HCT116 (cell line): ENCODE data around the gene SCG3. TPM values are rescaled to one million over a fixed set of nuclear protein-coding genes. Genes with fewer than 3 reads are reported as not detected.

Source experiments
- ATAC-seq: fragments of 200-7000 bp; cut with Tn5 transposase; 2 replicates; pipeline ENCODE4 v1.9.1; 2020; ENCODE audit warnings: mild to moderate bottlenecking, moderate library complexity
- BruUV-seq: library from RNA; stranded (reverse); fragments of 400-500 nt; replicated peaks from 2 replicates; lab custom pipeline; 2021; lab: Mats Ljungman, UMichigan
- CTCF ChIA-PET: fragments of 300-600 bp; sonication (Branson Sonifier 250); formaldehyde crosslinking; loops from one replicate; lab custom pipeline; 2021; ENCODE audit warnings: antibody characterized with exemption; lab: Charles Lee
- POLR2A ChIA-PET: fragments of 300-600, 350-600 bp; sonication (Branson Sonifier 250); formaldehyde crosslinking; loops from one replicate; lab custom pipeline; 2021; ENCODE audit warnings: antibody characterized with exemption; lab: Charles Lee
- RAD21 ChIA-PET, 2 experiments: fragments of 300-600 bp; sonication (Branson Sonifier 250); formaldehyde crosslinking; loops; one replicate each; lab custom pipeline; 2023; ENCODE audit warnings: low total read pairs in 2 of 2; ENCODE audit not compliant: uncharacterized antibody in 2 of 2, unreplicated experiment in 2 of 2, low non-redundant PET in 1 of 2; lab: Charles Lee
- DNase-seq: peaks from one replicate; pipeline ENCODE4 v3.0.0-alpha.2; 2010; ENCODE audit warnings: low read depth, low spot score
- H2AFZ ChIP-seq: fragments of 200-600 bp; shearing (Covaris generic), sonication (generic); 2 replicates; pipeline ENCODE4 v1.6.1; 2017; ENCODE audit warnings: low read depth, mixed run types, mixed read lengths, antibody characterized with exemption, low read length; ENCODE audit not compliant: poor library complexity, severe bottlenecking
- H3K27ac ChIP-seq: 2 replicates; pipeline ENCODE4 v1.5.1; 2012; ENCODE audit warnings: low read depth, low read length
- H3K27me3 ChIP-seq: fragments of 200-600 bp; sonication (generic); 2 replicates; pipeline ENCODE4 v1.6.1; 2016; ENCODE audit warnings: mixed run types, low read length, mixed read lengths; ENCODE audit not compliant: insufficient read depth
- H3K36me3 ChIP-seq, 2 experiments: fragments of 200-500 bp in 1 of 2; fragments of 200-600 bp in 1 of 2; sonication (Bioruptor generic) in 1 of 2; sonication (generic) in 1 of 2; 2 replicates each; pipeline versions ENCODE4 v1.5.1 to v1.6.1; 2014 to 2016; ENCODE audit warnings: low read length in 2 of 2, inconsistent platforms in 1 of 2, mixed read lengths in 1 of 2, mixed run types in 1 of 2; ENCODE audit not compliant: insufficient read depth in 2 of 2, control insufficient read depth in 1 of 2
- H3K4me1 ChIP-seq, 2 experiments: fragments of 200-600 bp in 1 of 2; sonication (generic) in 1 of 2; 2 replicates each; pipeline versions ENCODE4 v1.5.1 to v1.6.1; 2012 to 2017; ENCODE audit warnings: low read length in 2 of 2, inconsistent platforms in 1 of 2, mild to moderate bottlenecking in 1 of 2, mixed read lengths in 1 of 2, mixed run types in 1 of 2, moderate library complexity in 1 of 2; ENCODE audit not compliant: insufficient read depth in 2 of 2, control insufficient read depth in 1 of 2
- H3K4me2 ChIP-seq: fragments of 200-600 bp; sonication (generic); 2 replicates; pipeline ENCODE4 v1.6.1; 2017; ENCODE audit warnings: mixed run types, low read length, mixed read lengths
- H3K4me3 ChIP-seq, 2 experiments: fragments of 200-600 bp in 1 of 2; sonication (generic) in 1 of 2; replicated peaks in 1 of 2; 2 replicates each; pipeline ENCODE4 v1.5.1; 2011 to 2016; ENCODE audit warnings: low read length in 2 of 2, control low read depth in 1 of 2, low read depth in 1 of 2, mild to moderate bottlenecking in 1 of 2, mixed read lengths in 1 of 2, mixed run types in 1 of 2
- H3K79me2 ChIP-seq: fragments of 200-600 bp; sonication (generic); 2 replicates; pipeline ENCODE4 v1.6.1; 2017; ENCODE audit warnings: mild to moderate bottlenecking, mixed run types, low read length, moderate library complexity, mixed read lengths; ENCODE audit not compliant: insufficient read depth
- H3K9ac ChIP-seq: fragments of 200-600 bp; sonication (generic); 2 replicates; pipeline ENCODE4 v1.6.1; 2016; ENCODE audit warnings: low read length, mixed read lengths
- H3K9me2 ChIP-seq: fragments of 200-600 bp; sonication (generic), shearing (Covaris generic); 2 replicates; pipeline ENCODE4 v1.6.1; 2017; ENCODE audit warnings: mixed run types, mild to moderate bottlenecking, moderate library complexity; ENCODE audit not compliant: insufficient read depth
- H3K9me3 ChIP-seq, 2 experiments: fragments of 200-500 bp in 1 of 2; fragments of 200-600 bp in 1 of 2; sonication (Bioruptor generic) in 1 of 2; sonication (generic) in 1 of 2; 2 replicates each; pipeline ENCODE4 v1.6.1; 2014 to 2017; ENCODE audit warnings: low read length in 2 of 2, mixed read lengths in 2 of 2, inconsistent platforms in 1 of 2, low read depth in 1 of 2, mild to moderate bottlenecking in 1 of 2, mixed run types in 1 of 2, moderate library complexity in 1 of 2; ENCODE audit not compliant: control insufficient read depth in 1 of 2, insufficient read depth in 1 of 2
- H4K20me1 ChIP-seq: fragments of 200-600 bp; sonication (generic), shearing (Covaris generic); 2 replicates; pipeline ENCODE4 v1.6.1; 2017; ENCODE audit warnings: mixed run types, mild to moderate bottlenecking, moderate library complexity; ENCODE audit not compliant: insufficient read depth
- ATF3 ChIP-seq: IDR thresholded peaks from 2 replicates; pipeline ENCODE4 v1.6.1; 2012
- ELF1 ChIP-seq: IDR thresholded peaks from 2 replicates; pipeline ENCODE4 v1.6.1; 2012; ENCODE audit warnings: low read depth, borderline replicate concordance
- EZH2phosphoT487 ChIP-seq: fragments of 200-600 bp; IDR thresholded peaks from 2 replicates; pipeline ENCODE4 v1.6.1; 2018; ENCODE audit warnings: antibody characterized with exemption, borderline replicate concordance
- RAD21 ChIP-seq: IDR thresholded peaks from 2 replicates; pipeline ENCODE4 v1.6.1; 2012; ENCODE audit warnings: low read depth, mild to moderate bottlenecking
- SP1 ChIP-seq: IDR thresholded peaks from 2 replicates; pipeline ENCODE4 v1.6.1; 2012; ENCODE audit warnings: low read depth
- SRF ChIP-seq: IDR thresholded peaks from 2 replicates; pipeline ENCODE4 v1.6.1; 2012; ENCODE audit warnings: low read depth
- TCF7L2 ChIP-seq: IDR thresholded peaks from 2 replicates; pipeline ENCODE4 v1.7.0; 2011; ENCODE audit warnings: borderline replicate concordance, inconsistent platforms; ENCODE audit not compliant: insufficient read depth, insufficient read length; ENCODE audit errors: extremely low read depth
- ZFX ChIP-seq: fragments of 450-650 bp; IDR thresholded peaks from 2 replicates; pipeline ENCODE4 v1.6.1; 2017
- ZNF274 ChIP-seq: fragments of 200-500 bp; sonication (Bioruptor generic); IDR thresholded peaks from 2 replicates; pipeline ENCODE4 v1.6.1; 2014; ENCODE audit warnings: mild to moderate bottlenecking, low read depth, low read length, inconsistent platforms
- intact Hi-C: fragments of 100-400 bp; cut with micrococcal nuclease; formaldehyde crosslinking; loops from 2 replicates; pipeline ENCODE4 v1.10.0; 2022
- total RNA-seq: library from RNA; stranded (reverse); gene quantifications from one replicate; pipeline ENCODE4 v1.2.1, GENCODE V29; 2021; ENCODE audit not compliant: unreplicated experiment
- TF ChIP-seq, protein P1 (sequence below): IDR thresholded peaks from 2 replicates; pipeline ENCODE4 v1.6.1; 2012
- TF ChIP-seq, protein P2 (sequence below), 3 experiments: fragments of 200-600 bp in 1 of 3; sonication (generic) in 1 of 3; IDR thresholded peaks in 2 of 3; conservative IDR thresholded peaks in 1 of 3; 2 replicates each; pipeline ENCODE4 v1.5.1; 2012 to 2017; ENCODE audit warnings: low read depth in 2 of 3, low read length in 2 of 3, antibody characterized with exemption in 1 of 3, borderline replicate concordance in 1 of 3, control low read depth in 1 of 3, mild to moderate bottlenecking in 1 of 3, mixed read lengths in 1 of 3, mixed run types in 1 of 3, moderate library complexity in 1 of 3; ENCODE audit not compliant: insufficient read depth in 1 of 3
- TF ChIP-seq, protein P3 (sequence below): IDR thresholded peaks from 2 replicates; pipeline ENCODE4 v1.6.1; 2011; ENCODE audit warnings: mild to moderate bottlenecking, low read length, moderate library complexity; ENCODE audit not compliant: insufficient replicate concordance; ENCODE audit errors: extremely low read depth

SCG3 gene
- total RNA-seq, 1 experiment from 2014 or later = not detected

DNA sequence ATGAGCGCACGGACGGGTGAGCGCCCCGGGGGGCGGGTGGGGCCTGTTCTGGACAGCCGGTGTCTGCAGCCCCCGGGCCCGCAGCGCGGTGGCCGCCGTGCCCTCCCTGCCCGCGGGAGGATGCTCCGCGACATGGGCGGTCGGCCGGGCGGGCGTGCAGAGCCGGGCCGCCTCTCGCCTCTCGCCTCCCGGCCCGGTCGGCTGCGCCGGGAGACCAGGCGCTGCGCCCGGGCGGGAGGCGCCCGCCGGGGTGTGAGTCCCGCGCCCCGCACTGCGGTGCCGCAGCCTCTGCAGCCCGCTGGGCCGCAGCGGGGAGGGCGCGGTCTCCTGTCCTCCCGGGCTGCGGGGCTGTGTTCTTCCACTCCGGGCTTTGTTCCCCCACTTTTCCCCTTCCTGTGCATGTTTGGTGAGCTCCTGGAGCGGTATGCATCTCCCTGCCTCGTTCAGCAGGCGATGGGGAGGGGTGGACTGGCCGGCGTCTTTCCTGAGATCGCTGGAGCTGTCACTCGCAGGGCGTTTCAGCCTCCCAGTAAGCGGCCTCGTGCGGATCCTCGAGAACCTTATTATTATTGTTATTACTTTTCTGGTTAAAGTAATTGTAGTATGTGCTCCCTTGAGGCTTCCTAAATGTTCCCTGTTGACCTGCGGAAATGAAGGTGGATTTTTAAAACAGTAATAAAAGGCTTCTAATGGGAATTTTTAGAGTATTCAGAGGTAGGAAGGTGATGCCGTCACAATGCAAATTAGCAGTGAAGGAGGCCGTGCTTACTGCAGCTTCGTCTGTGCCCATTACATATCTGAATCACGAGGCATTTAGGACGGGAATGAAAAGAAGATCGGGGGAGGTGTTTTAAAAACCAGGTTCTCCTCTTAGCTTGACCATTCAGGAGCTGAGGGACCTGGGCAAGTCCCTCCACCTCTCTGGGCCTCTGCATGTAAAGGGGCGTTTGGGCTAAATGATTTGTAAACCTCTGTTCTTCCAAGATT is 70.7 kb downstream of the SCG3 start:
- Histone ChIP-seq H4K20me1 (no peaks in the 10 kb centered on the region), H3K9ac (peak overlapping the region; percentile 35), H3K9me3 (no peaks in the 10 kb centered on the region), H3K4me3 (peak overlapping the region; percentile 61), H3K9me2 (no peaks in the 10 kb centered on the region), H3K36me3 (no peaks in the 10 kb centered on the region), H3K79me2 (no peaks in the 10 kb centered on the region), H3K27me3 (no peaks in the 10 kb centered on the region), H3K4me2 (peak overlapping the region; percentile 89), H2AFZ (peak overlapping the region; percentile 71), H3K4me1 (peaks cover 4 to 14% of the 10 kb centered on the region in 2 experiments; a peak in 3 of 4 replicates), H3K27ac (no peak overlapping the region; the same call in 1 of the 2 replicates)
- no TSS peak for BruUV-seq
- ATAC-seq (peak; percentile 68), DNase-seq (no peak)
- TF ChIP-seq ZFX = peak; percentile 67
- TF ChIP-seq, protein P1, sequence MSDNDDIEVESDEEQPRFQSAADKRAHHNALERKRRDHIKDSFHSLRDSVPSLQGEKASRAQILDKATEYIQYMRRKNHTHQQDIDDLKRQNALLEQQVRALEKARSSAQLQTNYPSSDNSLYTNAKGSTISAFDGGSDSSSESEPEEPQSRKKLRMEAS = no peak; the same call in 1 of the 2 replicates
- intact Hi-C loops = no loop called here
- RAD21 ChIA-PET = interaction anchor here in 1 of 2 experiments (1.0 kb wide), 1 partner anchor 102 kb away, joined by 3 read pairs; no protein-coding TSS in a partner anchor
- POLR2A ChIA-PET = no interaction called here
- CTCF ChIA-PET = no interaction called here

GRCh38 chr15:51752888-51753287 is 71.6 kb downstream of the SCG3 start:
- no peak overlapping the region for H3K4me3 ChIP-seq
- no peaks in the 10 kb centered on the region for H3K9me2 ChIP-seq
- H4K20me1 ChIP-seq = no peaks in the 10 kb centered on the region
- no peaks in the 10 kb centered on the region for H3K9me3 ChIP-seq
- H3K4me2 ChIP-seq = 0 out of 2 replicates have a peak overlapping the region, but pooled peaks have one; percentile 89
- H3K9ac ChIP-seq = no peak overlapping the region
- POLR2A ChIA-PET = no interaction called here
- intact Hi-C loops = no loop called here
- H2AFZ ChIP-seq = no peak overlapping the region
- H3K4me1 ChIP-seq = peaks cover 4 to 14% of the 10 kb centered on the region in 2 experiments; a peak in 3 of 4 replicates
- RAD21 ChIA-PET = no interaction called here
- CTCF ChIA-PET = no interaction called here
- H3K79me2 ChIP-seq = no peaks in the 10 kb centered on the region
- no peak for DNase-seq
- BruUV-seq = no TSS peak
- H3K27ac ChIP-seq = no peak overlapping the region
- ATAC-seq = no peak
- no peaks in the 10 kb centered on the region for H3K36me3 ChIP-seq
- no peaks in the 10 kb centered on the region for H3K27me3 ChIP-seq
- TF ChIP-seq TCF7L2 (no peak), ELF1 (no peak), SP1 (no peak), ZFX (no peak), ZNF274 (no peak), EZH2phosphoT487 (no peak), ATF3 (no peak), SRF (no peak), RAD21 (no peak)
- TF ChIP-seq, protein P2, sequence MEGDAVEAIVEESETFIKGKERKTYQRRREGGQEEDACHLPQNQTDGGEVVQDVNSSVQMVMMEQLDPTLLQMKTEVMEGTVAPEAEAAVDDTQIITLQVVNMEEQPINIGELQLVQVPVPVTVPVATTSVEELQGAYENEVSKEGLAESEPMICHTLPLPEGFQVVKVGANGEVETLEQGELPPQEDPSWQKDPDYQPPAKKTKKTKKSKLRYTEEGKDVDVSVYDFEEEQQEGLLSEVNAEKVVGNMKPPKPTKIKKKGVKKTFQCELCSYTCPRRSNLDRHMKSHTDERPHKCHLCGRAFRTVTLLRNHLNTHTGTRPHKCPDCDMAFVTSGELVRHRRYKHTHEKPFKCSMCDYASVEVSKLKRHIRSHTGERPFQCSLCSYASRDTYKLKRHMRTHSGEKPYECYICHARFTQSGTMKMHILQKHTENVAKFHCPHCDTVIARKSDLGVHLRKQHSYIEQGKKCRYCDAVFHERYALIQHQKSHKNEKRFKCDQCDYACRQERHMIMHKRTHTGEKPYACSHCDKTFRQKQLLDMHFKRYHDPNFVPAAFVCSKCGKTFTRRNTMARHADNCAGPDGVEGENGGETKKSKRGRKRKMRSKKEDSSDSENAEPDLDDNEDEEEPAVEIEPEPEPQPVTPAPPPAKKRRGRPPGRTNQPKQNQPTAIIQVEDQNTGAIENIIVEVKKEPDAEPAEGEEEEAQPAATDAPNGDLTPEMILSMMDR (IDR thresholded peaks at IDR 0.05 in 2 of 3, conservative IDR thresholded peaks at IDR 0.05 in 1 of 3; ENCODE audit: borderline replicate concordance in 1 of 3, insufficient read depth in 1 of 3, low read depth in 2 of 3, low read length in 2 of 3) = no peak
- TF ChIP-seq, protein P3, sequence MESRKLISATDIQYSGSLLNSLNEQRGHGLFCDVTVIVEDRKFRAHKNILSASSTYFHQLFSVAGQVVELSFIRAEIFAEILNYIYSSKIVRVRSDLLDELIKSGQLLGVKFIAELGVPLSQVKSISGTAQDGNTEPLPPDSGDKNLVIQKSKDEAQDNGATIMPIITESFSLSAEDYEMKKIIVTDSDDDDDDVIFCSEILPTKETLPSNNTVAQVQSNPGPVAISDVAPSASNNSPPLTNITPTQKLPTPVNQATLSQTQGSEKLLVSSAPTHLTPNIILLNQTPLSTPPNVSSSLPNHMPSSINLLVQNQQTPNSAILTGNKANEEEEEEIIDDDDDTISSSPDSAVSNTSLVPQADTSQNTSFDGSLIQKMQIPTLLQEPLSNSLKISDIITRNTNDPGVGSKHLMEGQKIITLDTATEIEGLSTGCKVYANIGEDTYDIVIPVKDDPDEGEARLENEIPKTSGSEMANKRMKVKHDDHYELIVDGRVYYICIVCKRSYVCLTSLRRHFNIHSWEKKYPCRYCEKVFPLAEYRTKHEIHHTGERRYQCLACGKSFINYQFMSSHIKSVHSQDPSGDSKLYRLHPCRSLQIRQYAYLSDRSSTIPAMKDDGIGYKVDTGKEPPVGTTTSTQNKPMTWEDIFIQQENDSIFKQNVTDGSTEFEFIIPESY = no peak
